ENCODE data around the gene FYN. TPM values are rescaled to one million over a fixed set of nuclear protein-coding genes. Genes with fewer than 3 reads are reported as not detected.

The FYN gene
- total and polyA plus RNA-seq, 10 of the 15 experiments (the other 5 are each of a cell fraction or from before 2014, with no cell fraction given), result 51.4 to 247 (median 138) TPM

- Histone ChIP-seq H3K4me3 (no peak overlapping the region), H2AFZ (ENCODE audit: control insufficient read depth, low read depth, low read length) (no peak overlapping the region), H3K79me2 (ENCODE audit: control insufficient read depth, insufficient read depth, low read length) (no peaks in the 10 kb centered on the region), H3K27ac (ENCODE audit: control insufficient read depth, insufficient read depth) (no peak overlapping the region), H3K9ac (ENCODE audit: control insufficient read depth, insufficient read depth, low read length) (no peak overlapping the region), H4K20me1 (ENCODE audit: control insufficient read depth, insufficient read depth) (no peaks in the 10 kb centered on the region), H3K36me3 (ENCODE audit: control insufficient read depth in 2 of 2, insufficient read depth in 2 of 2, low read length in 1 of 2) (peaks cover 16 to 29% of the 10 kb centered on the region in 2 experiments), H3K9me3 (replicated peaks; ENCODE audit: control insufficient read depth, insufficient read depth, low read length) (no peaks in the 10 kb centered on the region), H3K27me3 (replicated peaks in 1 of 2; ENCODE audit: control insufficient read depth in 2 of 2, insufficient read depth in 2 of 2, low read length in 1 of 2) (no peaks in the 10 kb centered on the region), H3K4me2 (ENCODE audit: control insufficient read depth, insufficient read depth) (no peak overlapping the region), H3K4me1 (ENCODE audit: control insufficient read depth, insufficient read depth, low read length) (peaks cover 5% of the 10 kb centered on the region; the same call in 1 of the 2 replicates)
- in situ Hi-C loops (cut with MboI) (loop anchor here (25.0 kb wide), 1 partner anchor 598 kb away; no protein-coding TSS in a partner anchor), intact Hi-C loops (cut with micrococcal nuclease; ENCODE audit: unreplicated experiment) (no loop called here)
- WGBS (ENCODE audit: insufficient coverage, insufficient replicate concordance, low lambda C conversion rate, missing lambda C conversion rate), result 50% methylated on average over 10 of the region's 10 CpGs
- CTCF ChIA-PET, result interaction anchor here (7.7 kb wide), 1 partner anchor 284 kb away, joined by 88 read pairs; no protein-coding TSS in a partner anchor
- no peak for ATAC-seq
- POLR2A ChIA-PET, result no interaction called here
- SMC1A ChIA-PET (ENCODE audit: uncharacterized antibody, unreplicated experiment), result interaction anchor here (1.4 kb wide), 1 partner anchor 282 kb away, joined by 4 read pairs; no protein-coding TSS in a partner anchor
- BruUV-seq (replicated peaks), result no TSS peak
- no peak for DNase-seq (ENCODE audit: low read depth, low spot score)
- no peak for FAIRE-seq
- RAD21 ChIA-PET (ENCODE audit: unreplicated experiment), result interaction anchor here (1.4 to 5.4 kb wide), 3 partner anchors 8 to 282 kb away, joined by 3 to 46 read pairs (median 4); no protein-coding TSS in a partner anchor
- TF ChIP-seq BCL11A (IDR thresholded peaks at IDR 0.05; ENCODE audit: low read depth, low read length) (no peak), MEF2B (IDR thresholded peaks at IDR 0.05; ENCODE audit: partially characterized antibody, poor library complexity, severe bottlenecking) (no peak), USF1 (IDR thresholded peaks at IDR 0.05; ENCODE audit: borderline replicate concordance, extremely low read length, insufficient read depth, low read depth, low read length) (no peak), MYC (IDR thresholded peaks at IDR 0.05; ENCODE audit: insufficient read depth, insufficient read length, insufficient replicate concordance, low read length, severe bottlenecking) (no peak), PRDM15 (CRISPR knock-in tag; IDR thresholded peaks at IDR 0.05) (no peak), MEF2A (IDR thresholded peaks at IDR 0.05; ENCODE audit: insufficient read depth, low read depth, low read length) (no peak), CTCF (IDR thresholded peaks at IDR 0.05 in 2 of 3, conservative IDR thresholded peaks at IDR 0.05 in 1 of 3; ENCODE audit: control insufficient read depth in 2 of 3, extremely low read depth in 1 of 3, insufficient read depth in 1 of 3, low read depth in 3 of 3, low read length in 3 of 3) (no peak), ETV6 (conservative IDR thresholded peaks at IDR 0.05 in 1 of 2, IDR thresholded peaks at IDR 0.05 in 1 of 2; ENCODE audit: borderline replicate concordance in 1 of 2, low read depth in 1 of 2) (no peak), POLR2AphosphoS5 (IDR thresholded peaks at IDR 0.05; ENCODE audit: low read length) (no peak), RB1 (IDR thresholded peaks at IDR 0.05; ENCODE audit: borderline replicate concordance) (no peak), IRF5 (IDR thresholded peaks at IDR 0.05; ENCODE audit: borderline replicate concordance) (no peak), MTA2 (IDR thresholded peaks at IDR 0.05; ENCODE audit: low read depth) (no peak)
Observed at GRCh38 chr6:111714416-111715270, 158.6 kb downstream of the FYN start.
